ENCODE data around the gene GRAMD1A. TPM values are rescaled to one million over a fixed set of nuclear protein-coding genes. Genes with fewer than 3 reads are reported as not detected.

The GRAMD1A gene
- total RNA-seq, 1 experiment from 2014 or later, result 75.4 TPM

- H3K9me3 ChIP-seq (ENCODE audit: control insufficient read depth in 1 of 2, insufficient read depth in 1 of 2, low read depth in 1 of 2, low read length in 2 of 2), result peaks cover 0 to 5% of the 10 kb centered on the region in 2 experiments; a peak in 1 of 4 replicates
- ATAC-seq (no peak), DNase-seq (ENCODE audit: low read depth, low spot score) (no peak)
- POLR2A ChIA-PET, result no interaction called here
- no peak overlapping the region for H2AFZ ChIP-seq (ENCODE audit: low read depth, low read length, poor library complexity, severe bottlenecking)
- intact Hi-C loops (cut with micrococcal nuclease), result no loop called here
- H3K4me1 ChIP-seq (ENCODE audit: control insufficient read depth in 1 of 2, insufficient read depth in 2 of 2, low read length in 2 of 2), result no peaks in the 10 kb centered on the region; a peak in 1 of 4 replicates
- RAD21 ChIA-PET (ENCODE audit: low non-redundant PET in 1 of 2, low total read pairs in 2 of 2, uncharacterized antibody in 2 of 2, unreplicated experiment in 2 of 2), result no interaction called here
- no peak overlapping the region for H3K4me3 ChIP-seq (replicated peaks in 1 of 2; ENCODE audit: low read depth in 1 of 2, low read length in 2 of 2)
- CTCF ChIA-PET, result no interaction called here
- no peak overlapping the region for H3K9ac ChIP-seq (ENCODE audit: low read length)
- TF ChIP-seq EGR1 (IDR thresholded peaks at IDR 0.05; ENCODE audit: low read depth), result no peak
- TF ChIP-seq MAX (IDR thresholded peaks at IDR 0.05), result no peak
- TF ChIP-seq SRF (IDR thresholded peaks at IDR 0.05; ENCODE audit: low read depth), result no peak
- TF ChIP-seq POLR2A (IDR thresholded peaks at IDR 0.05; ENCODE audit: borderline replicate concordance, extremely low read depth, insufficient read depth, insufficient read length), result no peak
- no peak for TF ChIP-seq ZFX (IDR thresholded peaks at IDR 0.05)
- no peak overlapping the region for H3K27ac ChIP-seq (ENCODE audit: low read depth, low read length)
- no peaks in the 10 kb centered on the region for H3K36me3 ChIP-seq (ENCODE audit: control insufficient read depth in 1 of 2, insufficient read depth in 2 of 2, low read length in 2 of 2)
- H3K27me3 ChIP-seq (ENCODE audit: insufficient read depth, low read length), result no peaks in the 10 kb centered on the region
- H3K79me2 ChIP-seq (ENCODE audit: insufficient read depth, low read length), result no peaks in the 10 kb centered on the region
- no peaks in the 10 kb centered on the region for H4K20me1 ChIP-seq (ENCODE audit: insufficient read depth)
- no TSS peak for BruUV-seq (replicated peaks)
- no peaks in the 10 kb centered on the region for H3K9me2 ChIP-seq (ENCODE audit: insufficient read depth)
- H3K4me2 ChIP-seq (ENCODE audit: low read length), result no peak overlapping the region
These were observed 73.8 kb downstream of the GRAMD1A start for GRCh38 chr19:35073941-35074340.

GRCh38 chr19:35074426-35075201 is 74.5 kb downstream of the GRAMD1A start:
- CTCF ChIA-PET, result no interaction called here
- H3K9ac ChIP-seq (ENCODE audit: low read length), result no peak overlapping the region
- H2AFZ ChIP-seq (ENCODE audit: low read depth, low read length, poor library complexity, severe bottlenecking), result no peak overlapping the region
- TF ChIP-seq SIN3A (IDR thresholded peaks at IDR 0.05; ENCODE audit: low read depth), result no peak
- TF ChIP-seq ZBTB33 (IDR thresholded peaks at IDR 0.05; ENCODE audit: extremely low read depth, insufficient replicate concordance, low read length), result no peak
- TF ChIP-seq RAD21 (IDR thresholded peaks at IDR 0.05; ENCODE audit: low read depth), result no peak
- TF ChIP-seq YY1 (IDR thresholded peaks at IDR 0.05; ENCODE audit: extremely low read depth, insufficient replicate concordance, low read depth, low read length), result no peak
- TF ChIP-seq ELF1 (IDR thresholded peaks at IDR 0.05; ENCODE audit: borderline replicate concordance, low read depth), result no peak
- TF ChIP-seq ATF3 (IDR thresholded peaks at IDR 0.05), result no peak
- no peak for TF ChIP-seq ZFX (IDR thresholded peaks at IDR 0.05)
- no peak for TF ChIP-seq CEBPB (IDR thresholded peaks at IDR 0.05; ENCODE audit: low read depth)
- TF ChIP-seq EZH2 (IDR thresholded peaks at IDR 0.05), result no peak
- TF ChIP-seq FOSL1 (IDR thresholded peaks at IDR 0.05; ENCODE audit: low read depth), result no peak
- TF ChIP-seq TCF7L2 (IDR thresholded peaks at IDR 0.05; ENCODE audit: borderline replicate concordance, extremely low read depth, insufficient read depth, insufficient read length), result no peak
- TF ChIP-seq CBX3 (IDR thresholded peaks at IDR 0.05; ENCODE audit: low read depth), result no peak
- no peak for TF ChIP-seq ZNF274 (IDR thresholded peaks at IDR 0.05; ENCODE audit: low read depth, low read length)
- no peak for TF ChIP-seq POLR2AphosphoS5 (IDR thresholded peaks at IDR 0.05; ENCODE audit: low read depth, low read length)

More at GRCh38 chr19:35074426-35075201, 74.5 kb downstream of the GRAMD1A start:
- H3K4me3 ChIP-seq (replicated peaks in 1 of 2; ENCODE audit: low read depth in 1 of 2, low read length in 2 of 2), result no peak overlapping the region
- ChIA-PET RAD21 (ENCODE audit: low non-redundant PET in 1 of 2, low total read pairs in 2 of 2, uncharacterized antibody in 2 of 2, unreplicated experiment in 2 of 2) (no interaction called here), POLR2A (no interaction called here)
- no peaks in the 10 kb centered on the region for H3K9me2 ChIP-seq (ENCODE audit: insufficient read depth)
- H3K27ac ChIP-seq (ENCODE audit: low read depth, low read length), result no peak overlapping the region
- H3K4me1 ChIP-seq (ENCODE audit: control insufficient read depth in 1 of 2, insufficient read depth in 2 of 2, low read length in 2 of 2), result no peaks in the 10 kb centered on the region
- DNase-seq (ENCODE audit: low read depth, low spot score) (no peak), ATAC-seq (no peak)
- no TSS peak for BruUV-seq (replicated peaks)
- intact Hi-C loops (cut with micrococcal nuclease), result no loop called here
- no peaks in the 10 kb centered on the region for H3K36me3 ChIP-seq (ENCODE audit: control insufficient read depth in 1 of 2, insufficient read depth in 2 of 2, low read length in 2 of 2)
- peaks cover 0 to 5% of the 10 kb centered on the region in 2 experiments; a peak in 1 of 4 replicates for H3K9me3 ChIP-seq (ENCODE audit: control insufficient read depth in 1 of 2, insufficient read depth in 1 of 2, low read depth in 1 of 2, low read length in 2 of 2)
- no peak overlapping the region for H3K4me2 ChIP-seq (ENCODE audit: low read length)
- no peaks in the 10 kb centered on the region for H4K20me1 ChIP-seq (ENCODE audit: insufficient read depth)
- H3K27me3 ChIP-seq (ENCODE audit: insufficient read depth, low read length), result no peaks in the 10 kb centered on the region
- no peaks in the 10 kb centered on the region for H3K79me2 ChIP-seq (ENCODE audit: insufficient read depth, low read length)
